NT2/D1 (cell line): ENCODE results near the gene PRDM10.

Experiments
- SUZ12 ChIP-seq: IDR thresholded peaks from 2 replicates; pipeline ENCODE4 v1.6.1; 2011; ENCODE audit not compliant: insufficient read length, insufficient read depth; ENCODE audit errors: extremely low read depth
- YY1 ChIP-seq: IDR thresholded peaks from 2 replicates; pipeline ENCODE4 v1.6.1; 2011; ENCODE audit not compliant: insufficient read length, insufficient read depth
- ZNF274 ChIP-seq: IDR thresholded peaks from 2 replicates; pipeline ENCODE4 v1.6.1; 2011; ENCODE audit warnings: mild to moderate bottlenecking, low read depth, low read length

DNA sequence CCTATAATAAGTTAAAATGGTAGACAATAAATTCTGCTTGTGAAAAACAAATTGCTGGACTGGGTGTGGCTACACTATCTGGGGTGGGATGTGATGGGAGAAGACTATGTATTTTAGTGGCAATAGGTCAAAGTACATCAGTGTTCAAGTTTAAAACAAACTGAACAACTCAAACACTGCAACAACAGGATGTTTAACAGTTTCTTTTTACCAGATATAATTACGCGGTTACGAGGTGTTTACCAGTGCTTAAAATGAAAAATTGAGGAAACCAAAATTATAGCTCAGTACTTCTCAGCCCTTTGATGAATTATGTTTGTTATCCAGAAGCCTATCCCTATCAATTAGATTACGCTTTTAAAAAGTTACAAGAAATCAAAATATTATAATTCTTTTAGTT lies 3.2 kb downstream of the PRDM10 start:
- TF ChIP-seq YY1, result no peak
- no peak for TF ChIP-seq ZNF274
- no peak for TF ChIP-seq SUZ12
